K562 (cell line): ENCODE results near the gene DENND6A. TPM values are rescaled to one million over a fixed set of nuclear protein-coding genes. Genes with fewer than 3 reads are reported as not detected.

Source experiments
- CBX2 ChIP-seq: fragments of 200-600 bp; sonication (generic); IDR thresholded peaks from one replicate; pipeline ENCODE4 v1.6.1; 2012; ENCODE audit warnings: mild to moderate bottlenecking, low read length, inconsistent platforms; ENCODE audit not compliant: insufficient read depth, poor library complexity, severe bottlenecking
- DNMT1 ChIP-seq: fragments of 450-650 bp; IDR thresholded peaks from 2 replicates; pipeline ENCODE4 v1.6.1; 2016; ENCODE audit warnings: antibody characterized with exemption, mild to moderate bottlenecking
- ILF3 ChIP-seq: fragments of 450-650 bp; IDR thresholded peaks from 2 replicates; pipeline ENCODE4 v1.6.1; 2018; ENCODE audit warnings: antibody characterized with exemption, mild to moderate bottlenecking, moderate library complexity, borderline replicate concordance
- KLF16 ChIP-seq: IDR thresholded peaks from 2 replicates; pipeline ENCODE4 v1.6.1; 2016; ENCODE audit warnings: antibody characterized with exemption
- MXI1 ChIP-seq: IDR thresholded peaks from 2 replicates; pipeline ENCODE4 v1.6.1; 2011; ENCODE audit warnings: low read depth, mild to moderate bottlenecking, improper control_type of control experiment, low read length
- PML ChIP-seq: IDR thresholded peaks from 2 replicates; pipeline ENCODE4 v1.6.1; 2012; ENCODE audit warnings: low read length, inconsistent platforms
- PURB ChIP-seq: sonication (generic); formaldehyde crosslinking; IDR thresholded peaks from 2 replicates; pipeline ENCODE4 v1.9.0; 2021; ENCODE audit warnings: low read depth, mild to moderate bottlenecking, missing genetic modification reagents
- RBM17 ChIP-seq: fragments of 200-400 bp; formaldehyde crosslinking; IDR thresholded peaks from 2 replicates; pipeline ENCODE4 v1.6.1; 2017; ENCODE audit warnings: low read depth, mild to moderate bottlenecking, low read length, borderline replicate concordance
- SAFB2 ChIP-seq: fragments of 200-400 bp; formaldehyde crosslinking; IDR thresholded peaks from 2 replicates; pipeline ENCODE4 v1.6.1; 2018; ENCODE audit warnings: borderline replicate concordance, low read length, low read depth, moderate library complexity; ENCODE audit not compliant: severe bottlenecking
- SMAD3 ChIP-seq: fragments of 450-650 bp; formaldehyde crosslinking; conservative IDR thresholded peaks from 2 replicates; pipeline ENCODE4 v1.4.0; 2020; ENCODE audit warnings: mild to moderate bottlenecking
- SMC3 ChIP-seq: conservative IDR thresholded peaks from 2 replicates; pipeline ENCODE4 v1.6.1; 2011; ENCODE audit warnings: low read depth, low read length, improper control_type of control experiment; ENCODE audit not compliant: insufficient read depth
- TCF3 ChIP-seq: sonication (generic); formaldehyde crosslinking; IDR thresholded peaks from 2 replicates; pipeline ENCODE4 v1.4.0; 2020; ENCODE audit warnings: mild to moderate bottlenecking, missing genetic modification reagents
- ZNF239 ChIP-seq: fragments of 250-450 bp; sonication (Bioruptor Pico); IDR thresholded peaks from 2 replicates; pipeline ENCODE4 v1.4.0; 2020; ENCODE audit warnings: mild to moderate bottlenecking
- ZNF695 ChIP-seq: fragments of 450-650 bp; formaldehyde crosslinking; IDR thresholded peaks from 2 replicates; pipeline ENCODE4 v1.4.0; 2020; ENCODE audit warnings: mild to moderate bottlenecking, moderate library complexity
- ZNF830 ChIP-seq: fragments of 250-450 bp; sonication (Bioruptor Pico); IDR thresholded peaks from 2 replicates; pipeline ENCODE4 v1.5.0; 2021; ENCODE audit warnings: mild to moderate bottlenecking
- polyA plus RNA-seq, 8 experiments: library from polyadenylated mRNA; depleted of rRNA in 4 of 8; stranded (reverse) in 5 of 8; unstranded in 3 of 8; fragments of >200 nt; fragmentation: Nextera tagmentation in 2 of 8; fragmentation: Illumina TruSeq in 1 of 8; extraction: Ambion mirVana in 2 of 8; extraction: Trizol in 1 of 8; gene quantifications; 2 replicates each; pipeline versions ENCODE4 v1.2.1 to v1.2.3, GENCODE V29; 2011 to 2014; ENCODE audit warnings: inconsistent platforms in 1 of 8, missing spikeins in 1 of 8
- total RNA-seq, 7 experiments: library from RNA; depleted of rRNA in 6 of 7; stranded (reverse); fragments of >200 nt in 6 of 7; fragmentation: Illumina TruSeq in 2 of 7; extraction: Trizol in 2 of 7; gene quantifications; 2 replicates each; pipeline versions ENCODE4 v1.2.1 to v1.2.3, GENCODE V29; 2011 to 2021; ENCODE audit warnings: low replicate concordance in 1 of 7
- TF ChIP-seq, protein P1 (sequence below), 2 experiments: IDR thresholded peaks in 1 of 2; conservative IDR thresholded peaks in 1 of 2; 2 replicates each; pipeline ENCODE4 v1.6.1; 2016; ENCODE audit warnings: low read depth in 2 of 2, mild to moderate bottlenecking in 1 of 2, missing compliant biosample characterization in 1 of 2, missing genetic modification characterization in 1 of 2, moderate library complexity in 1 of 2
- TF ChIP-seq, protein P2 (sequence below): fragments of 450-650 bp; IDR thresholded peaks from 2 replicates; pipeline ENCODE4 v1.7.0; 2016; ENCODE audit warnings: borderline replicate concordance
- TF ChIP-seq, protein P3 (sequence below): fragments of 250-450 bp; sonication (Bioruptor Pico); IDR thresholded peaks from 2 replicates; pipeline ENCODE4 v1.5.0; 2020; ENCODE audit warnings: mild to moderate bottlenecking
- TF ChIP-seq, protein P4 (sequence below): fragments of 250-450 bp; sonication (Bioruptor Pico); IDR thresholded peaks from 2 replicates; pipeline ENCODE4 v1.5.0; 2021
- TF ChIP-seq, protein P5 (sequence below): sonication (generic); formaldehyde crosslinking; IDR thresholded peaks from 2 replicates; pipeline ENCODE4 v1.8.1; 2022; ENCODE audit warnings: missing genetic modification reagents

DENND6A gene
- total and polyA plus RNA-seq, 9 of the 15 experiments (the other 6 are each of a cell fraction or from before 2014, with no cell fraction given) = 1.5 to 12.7 (median 7.1) TPM

DNA sequence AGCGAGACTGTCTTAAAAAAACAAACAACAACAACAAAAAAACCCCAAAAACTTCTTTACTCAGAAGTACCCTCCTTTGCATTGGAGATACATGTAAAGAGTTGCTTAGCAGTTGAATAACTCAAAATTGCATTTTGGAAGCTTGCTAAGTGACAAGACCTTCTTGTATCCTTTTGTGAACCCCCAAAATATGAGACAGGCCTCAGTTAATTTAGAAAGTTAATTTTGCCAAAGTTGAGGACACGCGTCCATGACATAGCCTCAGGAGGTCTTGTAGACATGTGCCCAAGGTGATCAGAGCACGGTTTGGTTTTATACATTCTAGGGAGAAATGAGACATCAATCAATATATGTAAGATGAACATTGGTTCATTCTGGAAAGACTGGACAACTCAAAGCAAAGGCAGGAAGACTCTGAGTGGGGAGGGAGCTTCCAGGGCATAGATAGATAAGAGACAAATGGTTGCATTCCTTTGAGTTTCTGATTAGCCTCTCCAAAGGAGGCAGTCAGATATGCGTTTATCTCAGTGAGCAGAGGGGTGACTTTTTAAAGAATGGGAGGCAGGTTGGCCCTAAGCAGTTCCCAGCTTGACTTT, 94.0 kb downstream of the DENND6A start (continued):
- TF ChIP-seq ZNF239 (CRISPR knock-in tag) = peak; percentile 17; the same call in 1 of the 2 replicates
- TF ChIP-seq, protein P1, sequence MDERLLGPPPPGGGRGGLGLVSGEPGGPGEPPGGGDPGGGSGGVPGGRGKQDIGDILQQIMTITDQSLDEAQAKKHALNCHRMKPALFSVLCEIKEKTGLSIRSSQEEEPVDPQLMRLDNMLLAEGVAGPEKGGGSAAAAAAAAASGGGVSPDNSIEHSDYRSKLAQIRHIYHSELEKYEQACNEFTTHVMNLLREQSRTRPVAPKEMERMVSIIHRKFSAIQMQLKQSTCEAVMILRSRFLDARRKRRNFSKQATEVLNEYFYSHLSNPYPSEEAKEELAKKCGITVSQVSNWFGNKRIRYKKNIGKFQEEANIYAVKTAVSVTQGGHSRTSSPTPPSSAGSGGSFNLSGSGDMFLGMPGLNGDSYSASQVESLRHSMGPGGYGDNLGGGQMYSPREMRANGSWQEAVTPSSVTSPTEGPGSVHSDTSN (CRISPR knock-in tag; IDR thresholded peaks at IDR 0.05; ENCODE audit: low read depth) = no peak
- TF ChIP-seq, protein P1 (tag; conservative IDR thresholded peaks at IDR 0.05; ENCODE audit: low read depth) = peak; percentile 41
- TF ChIP-seq SMC3 = no peak
- TF ChIP-seq SAFB2 = no peak
- peak; percentile 93 for TF ChIP-seq TCF3 (CRISPR knock-in tag)
- no peak for TF ChIP-seq SMAD3 (CRISPR knock-in tag)
- TF ChIP-seq PURB (CRISPR knock-in tag) = no peak
- no peak for TF ChIP-seq RBM17
- TF ChIP-seq ZNF830 (CRISPR knock-in tag) = no peak
- TF ChIP-seq, protein P2, sequence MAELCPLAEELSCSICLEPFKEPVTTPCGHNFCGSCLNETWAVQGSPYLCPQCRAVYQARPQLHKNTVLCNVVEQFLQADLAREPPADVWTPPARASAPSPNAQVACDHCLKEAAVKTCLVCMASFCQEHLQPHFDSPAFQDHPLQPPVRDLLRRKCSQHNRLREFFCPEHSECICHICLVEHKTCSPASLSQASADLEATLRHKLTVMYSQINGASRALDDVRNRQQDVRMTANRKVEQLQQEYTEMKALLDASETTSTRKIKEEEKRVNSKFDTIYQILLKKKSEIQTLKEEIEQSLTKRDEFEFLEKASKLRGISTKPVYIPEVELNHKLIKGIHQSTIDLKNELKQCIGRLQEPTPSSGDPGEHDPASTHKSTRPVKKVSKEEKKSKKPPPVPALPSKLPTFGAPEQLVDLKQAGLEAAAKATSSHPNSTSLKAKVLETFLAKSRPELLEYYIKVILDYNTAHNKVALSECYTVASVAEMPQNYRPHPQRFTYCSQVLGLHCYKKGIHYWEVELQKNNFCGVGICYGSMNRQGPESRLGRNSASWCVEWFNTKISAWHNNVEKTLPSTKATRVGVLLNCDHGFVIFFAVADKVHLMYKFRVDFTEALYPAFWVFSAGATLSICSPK = no peak
- no peak for TF ChIP-seq ILF3
- TF ChIP-seq ZNF695 (CRISPR knock-in tag) = no peak
- peak; percentile 92 for TF ChIP-seq KLF16
- TF ChIP-seq, protein P3, sequence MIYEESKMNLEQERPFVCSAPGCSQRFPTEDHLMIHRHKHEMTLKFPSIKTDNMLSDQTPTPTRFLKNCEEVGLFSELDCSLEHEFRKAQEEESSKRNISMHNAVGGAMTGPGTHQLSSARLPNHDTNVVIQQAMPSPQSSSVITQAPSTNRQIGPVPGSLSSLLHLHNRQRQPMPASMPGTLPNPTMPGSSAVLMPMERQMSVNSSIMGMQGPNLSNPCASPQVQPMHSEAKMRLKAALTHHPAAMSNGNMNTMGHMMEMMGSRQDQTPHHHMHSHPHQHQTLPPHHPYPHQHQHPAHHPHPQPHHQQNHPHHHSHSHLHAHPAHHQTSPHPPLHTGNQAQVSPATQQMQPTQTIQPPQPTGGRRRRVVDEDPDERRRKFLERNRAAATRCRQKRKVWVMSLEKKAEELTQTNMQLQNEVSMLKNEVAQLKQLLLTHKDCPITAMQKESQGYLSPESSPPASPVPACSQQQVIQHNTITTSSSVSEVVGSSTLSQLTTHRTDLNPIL (CRISPR knock-in tag) = no peak
- TF ChIP-seq, protein P4, sequence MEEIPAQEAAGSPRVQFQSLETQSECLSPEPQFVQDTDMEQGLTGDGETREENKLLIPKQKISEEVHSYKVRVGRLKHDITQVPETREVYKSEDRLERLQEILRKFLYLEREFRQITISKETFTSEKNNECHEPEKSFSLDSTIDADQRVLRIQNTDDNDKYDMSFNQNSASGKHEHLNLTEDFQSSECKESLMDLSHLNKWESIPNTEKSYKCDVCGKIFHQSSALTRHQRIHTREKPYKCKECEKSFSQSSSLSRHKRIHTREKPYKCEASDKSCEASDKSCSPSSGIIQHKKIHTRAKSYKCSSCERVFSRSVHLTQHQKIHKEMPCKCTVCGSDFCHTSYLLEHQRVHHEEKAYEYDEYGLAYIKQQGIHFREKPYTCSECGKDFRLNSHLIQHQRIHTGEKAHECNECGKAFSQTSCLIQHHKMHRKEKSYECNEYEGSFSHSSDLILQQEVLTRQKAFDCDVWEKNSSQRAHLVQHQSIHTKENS (CRISPR knock-in tag) = no peak
- no peak for TF ChIP-seq CBX2
- TF ChIP-seq MXI1 = no peak
- TF ChIP-seq PML = peak; percentile 81
- no peak for TF ChIP-seq DNMT1
- TF ChIP-seq, protein P5, sequence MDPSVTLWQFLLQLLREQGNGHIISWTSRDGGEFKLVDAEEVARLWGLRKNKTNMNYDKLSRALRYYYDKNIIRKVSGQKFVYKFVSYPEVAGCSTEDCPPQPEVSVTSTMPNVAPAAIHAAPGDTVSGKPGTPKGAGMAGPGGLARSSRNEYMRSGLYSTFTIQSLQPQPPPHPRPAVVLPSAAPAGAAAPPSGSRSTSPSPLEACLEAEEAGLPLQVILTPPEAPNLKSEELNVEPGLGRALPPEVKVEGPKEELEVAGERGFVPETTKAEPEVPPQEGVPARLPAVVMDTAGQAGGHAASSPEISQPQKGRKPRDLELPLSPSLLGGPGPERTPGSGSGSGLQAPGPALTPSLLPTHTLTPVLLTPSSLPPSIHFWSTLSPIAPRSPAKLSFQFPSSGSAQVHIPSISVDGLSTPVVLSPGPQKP = no peak
